WTC11 (cell line): ENCODE data around the gene CFI. TPM values are rescaled to one million over a fixed set of nuclear protein-coding genes. Genes with fewer than 3 reads are reported as not detected.

Experiments
- ATAC-seq: fragments of 200-7000 bp; cut with Tn5 transposase; 2 replicates; pipeline ENCODE4 v1.10.0; 2021; ENCODE audit warnings: mild to moderate bottlenecking, moderate library complexity
- CTCF ChIA-PET: fragments of 300-600 bp; sonication (Branson Sonifier 250); formaldehyde crosslinking; loops from one replicate; lab custom pipeline; 2021; ENCODE audit warnings: antibody characterized with exemption; lab: Charles Lee
- POLR2A ChIA-PET: fragments of 350-600 bp; sonication (Branson Sonifier 250); formaldehyde crosslinking; loops from one replicate; lab custom pipeline; 2021; ENCODE audit warnings: antibody characterized with exemption; lab: Charles Lee
- DNase-seq: peaks from one replicate; pipeline ENCODE4 v3.0.0; 2021; ENCODE audit warnings: low spot score
- H3K27ac Mint-ChIP-seq: 2 replicates; pipeline ENCODE4 v1.8.0; 2021; ENCODE audit warnings: mixed read lengths
- H3K27me3 Mint-ChIP-seq: 2 replicates; pipeline ENCODE4 v1.8.0; 2021; ENCODE audit warnings: low read depth, mild to moderate bottlenecking, moderate library complexity, mixed read lengths
- H3K36me3 Mint-ChIP-seq: 2 replicates; pipeline ENCODE4 v1.8.0; 2021; ENCODE audit warnings: mixed read lengths
- H3K4me1 Mint-ChIP-seq: 2 replicates; pipeline ENCODE4 v1.8.0; 2022; ENCODE audit warnings: mixed read lengths
- H3K4me3 Mint-ChIP-seq: 2 replicates; pipeline ENCODE4 v1.8.0; 2021; ENCODE audit warnings: mild to moderate bottlenecking, moderate library complexity, mixed read lengths
- H3K9me3 Mint-ChIP-seq: 2 replicates; pipeline ENCODE4 v1.8.0; 2021; ENCODE audit warnings: mixed read lengths
- ATF2 ChIP-seq: sonication (generic); formaldehyde crosslinking; IDR thresholded peaks from 2 replicates; pipeline ENCODE4 v1.8.1; 2022; ENCODE audit warnings: low read depth, missing genetic modification reagents, borderline replicate concordance
- ATF3 ChIP-seq: sonication (generic); formaldehyde crosslinking; conservative IDR thresholded peaks from 2 replicates; pipeline ENCODE4 v1.8.1; 2022; ENCODE audit warnings: mild to moderate bottlenecking, missing genetic modification reagents
- CREM ChIP-seq: sonication (generic); formaldehyde crosslinking; IDR thresholded peaks from 2 replicates; pipeline ENCODE4 v1.8.1; 2022; ENCODE audit warnings: mild to moderate bottlenecking, missing genetic modification reagents, moderate library complexity
- ETV6 ChIP-seq: sonication (generic); formaldehyde crosslinking; IDR thresholded peaks from 2 replicates; pipeline ENCODE4 v1.8.1; 2022; ENCODE audit warnings: mild to moderate bottlenecking, missing genetic modification reagents
- GABPB1 ChIP-seq: sonication (generic); formaldehyde crosslinking; IDR thresholded peaks from 2 replicates; pipeline ENCODE4 v1.8.1; 2023; ENCODE audit warnings: mild to moderate bottlenecking, missing genetic modification reagents
- GTF2I ChIP-seq: fragments of 250-450 bp; sonication (Bioruptor Pico); conservative IDR thresholded peaks from 2 replicates; pipeline ENCODE4 v1.4.0; 2021; ENCODE audit warnings: mild to moderate bottlenecking
- HMGA2 ChIP-seq: fragments of 250-450 bp; sonication (Bioruptor Pico); IDR thresholded peaks from 2 replicates; pipeline ENCODE4 v1.4.0; 2021; ENCODE audit warnings: mild to moderate bottlenecking, moderate library complexity
- HMGXB4 ChIP-seq: sonication (generic); formaldehyde crosslinking; IDR thresholded peaks from 2 replicates; pipeline ENCODE4 v1.8.1; 2023; ENCODE audit warnings: mild to moderate bottlenecking, moderate library complexity, missing genetic modification reagents
- IRF1 ChIP-seq: sonication (generic); formaldehyde crosslinking; IDR thresholded peaks from 2 replicates; pipeline ENCODE4 v1.8.0; 2023; ENCODE audit warnings: missing genetic modification reagents
- JUN ChIP-seq: sonication (generic); formaldehyde crosslinking; IDR thresholded peaks from 2 replicates; pipeline ENCODE4 v1.8.0; 2023; ENCODE audit warnings: mild to moderate bottlenecking, missing genetic modification reagents
- MAX ChIP-seq: sonication (generic); formaldehyde crosslinking; IDR thresholded peaks from 2 replicates; pipeline ENCODE4 v1.8.0; 2022; ENCODE audit warnings: mild to moderate bottlenecking, missing genetic modification reagents
- NFYB ChIP-seq: sonication (generic); formaldehyde crosslinking; conservative IDR thresholded peaks from 2 replicates; pipeline ENCODE4 v1.8.0; 2022; ENCODE audit warnings: low read depth, missing genetic modification reagents
- NR3C1 ChIP-seq: sonication (generic); formaldehyde crosslinking; conservative IDR thresholded peaks from 2 replicates; pipeline ENCODE4 v1.8.1; 2023; ENCODE audit warnings: low read depth, mild to moderate bottlenecking, missing genetic modification reagents
- OVOL2 ChIP-seq: fragments of 250-450 bp; sonication (Bioruptor Pico); IDR thresholded peaks from 2 replicates; pipeline ENCODE4 v1.9.0; 2021; ENCODE audit warnings: mild to moderate bottlenecking, borderline replicate concordance
- PREB ChIP-seq: sonication (generic); formaldehyde crosslinking; IDR thresholded peaks from 2 replicates; pipeline ENCODE4 v1.8.1; 2022; ENCODE audit warnings: mild to moderate bottlenecking, missing genetic modification reagents, moderate library complexity, borderline replicate concordance
- RELA ChIP-seq: sonication (generic); formaldehyde crosslinking; IDR thresholded peaks from 2 replicates; pipeline ENCODE4 v1.8.1; 2022; ENCODE audit warnings: missing genetic modification reagents, mild to moderate bottlenecking, borderline replicate concordance
- SMAD3 ChIP-seq: sonication (generic); formaldehyde crosslinking; IDR thresholded peaks from 2 replicates; pipeline ENCODE4 v1.8.0; 2022; ENCODE audit warnings: missing genetic modification reagents, mild to moderate bottlenecking, borderline replicate concordance
- total RNA-seq: library from RNA; stranded (reverse); gene quantifications from 3 replicates; pipeline ENCODE4 v1.2.3, GENCODE V29; 2021

CFI gene
- total RNA-seq, 1 experiment from 2014 or later: not detected

GRCh38 chr4:109729117-109729717 is 72.6 kb downstream of the CFI start:
- TF ChIP-seq GTF2I (no peak), ATF3 (CRISPR knock-in tag) (no peak), RELA (CRISPR knock-in tag) (no peak), CREM (CRISPR knock-in tag) (0 out of 2 replicates have a peak, but pooled peaks have one; percentile 9), ETV6 (CRISPR knock-in tag) (peak; percentile 76; the same call in 1 of the 2 replicates), MAX (no peak), NR3C1 (CRISPR knock-in tag) (no peak)
- peak overlapping the region; percentile 86 for H3K27ac Mint-ChIP-seq
- no peaks in the 10 kb centered on the region; the same call in 1 of the 2 replicates for H3K27me3 Mint-ChIP-seq
- H3K36me3 Mint-ChIP-seq: peaks cover 3% of the 10 kb centered on the region
- H3K9me3 Mint-ChIP-seq: no peaks in the 10 kb centered on the region
- no peak for DNase-seq
- POLR2A ChIA-PET: interaction anchor here (0.6 to 1.3 kb wide), 3 partner anchors 26 to 268 kb away, joined by 3 read pairs; partner anchors contain the start of genes CASP6 and MCUB
- CTCF ChIA-PET: interaction anchor here (0.6 to 1.8 kb wide), 3 partner anchors 27 to 268 kb away, joined by 3 to 4 read pairs (median 4); no protein-coding TSS in a partner anchor
- ATAC-seq: no peak
- peak overlapping the region; percentile 90 for H3K4me3 Mint-ChIP-seq
- peaks cover 15% of the 10 kb centered on the region for H3K4me1 Mint-ChIP-seq

GRCh38 chr4:109728385-109728784 is 73.4 kb downstream of the CFI start:
- DNase-seq (no peak), ATAC-seq (no peak)
- ChIA-PET CTCF (no interaction called here), POLR2A (interaction anchor here (1.3 kb wide), 1 partner anchor 26 kb away, joined by 3 read pairs; the partner anchor contains the start of gene CASP6)
- Mint-ChIP-seq H3K27me3 (no peaks in the 10 kb centered on the region; the same call in 1 of the 2 replicates), H3K4me3 (peak overlapping the region; percentile 90), H3K9me3 (no peaks in the 10 kb centered on the region), H3K36me3 (peaks cover 3% of the 10 kb centered on the region), H3K27ac (peak overlapping the region; percentile 41; the same call in 1 of the 2 replicates), H3K4me1 (peaks cover 15% of the 10 kb centered on the region)
- no peak for TF ChIP-seq OVOL2 (CRISPR knock-in tag)
- no peak for TF ChIP-seq NR3C1 (CRISPR knock-in tag)
- no peak for TF ChIP-seq ATF3 (CRISPR knock-in tag)
- TF ChIP-seq ATF2: no peak
- TF ChIP-seq HMGA2 (CRISPR knock-in tag): no peak
- no peak for TF ChIP-seq SMAD3
- no peak for TF ChIP-seq NFYB (CRISPR knock-in tag)
- TF ChIP-seq PREB: no peak
- no peak for TF ChIP-seq HMGXB4 (CRISPR knock-in tag)
- no peak for TF ChIP-seq JUN (CRISPR knock-in tag)
- no peak for TF ChIP-seq IRF1
- no peak for TF ChIP-seq GABPB1 (CRISPR knock-in tag)
